A204.1 (cell line): ENCODE results near the gene TCF7.

Source experiments
- FAIRE-seq: peaks from 2 replicates; lab custom pipeline; 2012; peaks lifted over from hg19 to GRCh38; lab: Jason Lieb, UNC

Gene TCF7

GRCh38 chr5:134178096-134178419 lies 63.6 kb downstream of the TCF7 start:
- FAIRE-seq = no peak

GRCh38 chr5:134183481-134183880 lies 69.0 kb downstream of the TCF7 start:
- FAIRE-seq = no peak

GRCh38 chr5:134184155-134185135 lies 70.0 kb downstream of the TCF7 start:
- FAIRE-seq = no peak

- FAIRE-seq = no peak
These were observed 73.6 kb downstream of the TCF7 start for GRCh38 chr5:134188092-134188491.

- FAIRE-seq = no peak
These were observed 74.5 kb downstream of the TCF7 start for GRCh38 chr5:134189031-134189430.

GRCh38 chr5:134195666-134196065 lies 81.2 kb downstream of the TCF7 start:
- no peak for FAIRE-seq
